Adipose tissue (tissue), 3 donors: ENCODE measurements around the gene HYLS1. TPM values are rescaled to one million over a fixed set of nuclear protein-coding genes. Genes with fewer than 3 reads are reported as not detected.

ENCODE experiments used
- H3K27ac ChIP-seq: one replicate; pipeline ENCODE4 v1.5.1; 2013; ENCODE audit warnings: low read depth, low read length
- WGBS, 3 donors: extraction: QIAGEN DNeasy Blood & Tissue Kit; methylation state at CpG; one replicate each; pipeline ENCODE4 v1.1.7; 2013; 5-methylcytosine and 5-hydroxymethylcytosine counted together
- polyA plus RNA-seq, 3 donors: library from polyadenylated mRNA; stranded (reverse); fragments of 200-250 nt; gene quantifications; one replicate each; pipeline ENCODE4 v1.2.3, GENCODE V29; 2013
- donor health status: healthy with polysubstance abuse.
- donor health status: Bipolar disorder and iron deficiency.
- donor health status: healthy.

The HYLS1 gene
- polyA plus RNA-seq, 3 donors = 1.1 to 2.6 (median 2.0) TPM

GRCh38 chr11:125926682-125927081, 39.2 kb downstream of the HYLS1 start:
- no peak overlapping the region for H3K27ac ChIP-seq
- WGBS, 3 donors = 84 to 95% (median 93%) methylated on average over 12 of the region's 12 CpGs

- H3K27ac ChIP-seq = no peak overlapping the region
- 64 to 78% (median 73%) methylated on average over 9 of the region's 9 CpGs for WGBS, 3 donors
Measured at GRCh38 chr11:125929445-125930075, 42.1 kb downstream of the HYLS1 start.

- WGBS, 3 donors = 82 to 91% (median 85%) methylated on average over 11 of the region's 11 CpGs
- H3K27ac ChIP-seq = no peak overlapping the region
Measured at GRCh38 chr11:125930076-125930450, 42.6 kb downstream of the HYLS1 start.

- no peak overlapping the region for H3K27ac ChIP-seq
- WGBS, 3 donors = 58 to 74% (median 68%) methylated on average over 3 of the region's 3 CpGs
Measured at GRCh38 chr11:125931116-125931515, 43.6 kb downstream of the HYLS1 start.

GRCh38 chr11:125931668-125932067, 44.2 kb downstream of the HYLS1 start:
- H3K27ac ChIP-seq = no peak overlapping the region
- WGBS, 3 donors = 59 to 63% (median 59%) methylated on average over 6 of the region's 6 CpGs

GRCh38 chr11:125932301-125932700, 44.8 kb downstream of the HYLS1 start:
- 73 to 90% (median 84%) methylated on average over 9 of the region's 9 CpGs for WGBS, 3 donors
- H3K27ac ChIP-seq = no peak overlapping the region

- H3K27ac ChIP-seq = no peak overlapping the region
- WGBS, 3 donors = 69 to 75% (median 71%) methylated on average over 12 of the region's 12 CpGs
Measured at GRCh38 chr11:125933030-125933813, 45.8 kb downstream of the HYLS1 start.

GRCh38 chr11:125934473-125934872, 47.0 kb downstream of the HYLS1 start:
- 85 to 93% (median 93%) methylated on average over 8 of the region's 8 CpGs for WGBS, 3 donors

GRCh38 chr11:125935056-125935455, 47.6 kb downstream of the HYLS1 start:
- H3K27ac ChIP-seq = no peak overlapping the region
- 93 to 97% (median 94%) methylated on average over 2 of the region's 2 CpGs for WGBS, 3 donors

More at GRCh38 chr11:125934473-125934872, 47.0 kb downstream of the HYLS1 start:
- H3K27ac ChIP-seq = no peak overlapping the region

- H3K27ac ChIP-seq = no peak overlapping the region
- WGBS, 3 donors = 70 to 74% (median 72%) methylated on average over 12 of the region's 12 CpGs
Measured at GRCh38 chr11:125935618-125936199, 48.2 kb downstream of the HYLS1 start.

GRCh38 chr11:125938418-125938817, 51.0 kb downstream of the HYLS1 start:
- 83 to 88% (median 84%) methylated on average over 5 of the region's 5 CpGs for WGBS, 3 donors
- no peak overlapping the region for H3K27ac ChIP-seq

GRCh38 chr11:125939081-125939521, 51.6 kb downstream of the HYLS1 start:
- no peak overlapping the region for H3K27ac ChIP-seq
- WGBS, 3 donors = 40 to 55% (median 53%) methylated on average over 4 of the region's 4 CpGs

GRCh38 chr11:125940145-125940544, 52.7 kb downstream of the HYLS1 start:
- H3K27ac ChIP-seq = no peak overlapping the region
- 93 to 96% (median 94%) methylated on average over 4 of the region's 4 CpGs for WGBS, 3 donors

GRCh38 chr11:125941267-125941618, 53.8 kb downstream of the HYLS1 start:
- H3K27ac ChIP-seq = no peak overlapping the region
- 73 to 84% (median 81%) methylated on average over 4 of the region's 4 CpGs for WGBS, 3 donors

- 32 to 44% (median 38%) methylated on average over 20 of the region's 20 CpGs for WGBS, 3 donors
- H3K27ac ChIP-seq = no peak overlapping the region
Measured at GRCh38 chr11:125941619-125942611, 54.4 kb downstream of the HYLS1 start.

GRCh38 chr11:125942771-125943428, 55.4 kb downstream of the HYLS1 start:
- no peak overlapping the region for H3K27ac ChIP-seq
- WGBS, 3 donors = 88 to 93% (median 89%) methylated on average over 12 of the region's 12 CpGs

- no peak overlapping the region for H3K27ac ChIP-seq
- 85 to 96% (median 90%) methylated on average over 9 of the region's 9 CpGs for WGBS, 3 donors
Measured at GRCh38 chr11:125943661-125944349, 56.3 kb downstream of the HYLS1 start.
